Measurements from ENCODE around the gene OR10H2. TPM values are rescaled to one million over a fixed set of nuclear protein-coding genes. Genes with fewer than 3 reads are reported as not detected.
"Not testable (repeated sequence)": the region's sequence is repeated elsewhere in the genome, so short reads cannot be mapped to it uniquely, and the experiment has no call there.

The OR10H2 gene
- total and polyA plus RNA-seq, 3 donors from 2014 or later, result not detected

DNA sequence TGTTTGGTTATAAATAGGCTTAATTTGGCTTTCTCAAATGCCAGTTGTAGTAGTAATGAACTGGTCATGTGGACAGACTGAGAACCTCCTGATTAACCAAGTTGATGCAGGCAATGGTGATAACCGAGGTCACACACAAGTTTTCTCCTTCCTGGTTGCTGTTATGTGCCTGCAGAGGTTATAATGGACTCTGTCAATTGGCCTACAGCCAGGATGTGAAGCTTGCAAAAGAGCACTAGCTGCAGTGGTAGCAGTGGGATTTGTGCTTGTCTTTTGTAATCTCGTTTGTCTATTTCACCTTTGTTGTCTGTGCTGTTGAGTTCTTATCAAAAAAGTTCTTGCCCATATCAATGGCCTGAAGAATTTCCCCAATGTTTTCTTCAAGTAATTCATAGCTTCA lies 30.6 kb downstream of the OR10H2 start:
- DNase-seq, result no peak
- Histone ChIP-seq H3K9me3 (no peaks in the 10 kb centered on the region), H3K4me1 (no peaks in the 10 kb centered on the region), H3K4me3 (no peak overlapping the region), H3K27me3 (no peaks in the 10 kb centered on the region), H3K27ac (no peak overlapping the region), H3K36me3 (ENCODE audit: low read depth, missing control alignments) (no peaks in the 10 kb centered on the region)
- no peak for TF ChIP-seq POLR2A (IDR thresholded peaks at IDR 0.05)
- TF ChIP-seq, protein P1, sequence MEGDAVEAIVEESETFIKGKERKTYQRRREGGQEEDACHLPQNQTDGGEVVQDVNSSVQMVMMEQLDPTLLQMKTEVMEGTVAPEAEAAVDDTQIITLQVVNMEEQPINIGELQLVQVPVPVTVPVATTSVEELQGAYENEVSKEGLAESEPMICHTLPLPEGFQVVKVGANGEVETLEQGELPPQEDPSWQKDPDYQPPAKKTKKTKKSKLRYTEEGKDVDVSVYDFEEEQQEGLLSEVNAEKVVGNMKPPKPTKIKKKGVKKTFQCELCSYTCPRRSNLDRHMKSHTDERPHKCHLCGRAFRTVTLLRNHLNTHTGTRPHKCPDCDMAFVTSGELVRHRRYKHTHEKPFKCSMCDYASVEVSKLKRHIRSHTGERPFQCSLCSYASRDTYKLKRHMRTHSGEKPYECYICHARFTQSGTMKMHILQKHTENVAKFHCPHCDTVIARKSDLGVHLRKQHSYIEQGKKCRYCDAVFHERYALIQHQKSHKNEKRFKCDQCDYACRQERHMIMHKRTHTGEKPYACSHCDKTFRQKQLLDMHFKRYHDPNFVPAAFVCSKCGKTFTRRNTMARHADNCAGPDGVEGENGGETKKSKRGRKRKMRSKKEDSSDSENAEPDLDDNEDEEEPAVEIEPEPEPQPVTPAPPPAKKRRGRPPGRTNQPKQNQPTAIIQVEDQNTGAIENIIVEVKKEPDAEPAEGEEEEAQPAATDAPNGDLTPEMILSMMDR (IDR thresholded peaks at IDR 0.05), result no peak
- intact Hi-C loops (cut with DNase I; ENCODE audit: low total_unique reads), result no loop called here
- WGBS, 2 donors, result 70 to 86% methylated on average over 2 of the region's 2 CpGs

DNA sequence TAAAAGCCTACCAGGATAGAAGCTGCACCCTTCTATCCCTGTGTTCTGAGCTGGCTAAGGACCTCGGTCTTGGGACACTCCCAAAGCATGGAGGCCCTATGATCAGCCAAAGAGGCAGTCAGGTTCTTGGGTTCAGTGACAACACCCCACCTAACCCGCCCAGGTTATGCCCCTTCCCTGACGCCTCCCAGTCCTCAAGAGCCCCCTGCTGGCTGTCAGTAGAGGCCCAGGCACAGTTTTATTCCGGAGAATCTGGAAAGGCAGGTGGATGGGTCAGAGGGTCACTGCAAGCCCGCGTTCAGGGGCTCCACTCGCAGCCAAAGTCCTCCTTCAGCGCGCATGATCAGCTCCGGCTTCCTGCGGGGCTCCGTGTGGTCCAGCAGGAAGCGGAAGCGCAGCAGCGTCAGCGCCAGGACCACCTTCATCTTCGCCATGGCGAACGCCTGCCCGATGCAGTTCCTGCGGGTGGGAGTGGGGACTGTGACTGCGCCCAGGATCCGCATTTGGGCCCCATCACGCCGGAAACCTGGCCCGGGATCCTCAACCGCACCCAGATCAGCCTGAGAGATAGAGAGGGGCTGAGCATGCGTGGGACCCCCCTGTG lies 32.2 kb downstream of the OR10H2 start:
- no peak overlapping the region for H3K27ac ChIP-seq
- no peaks in the 10 kb centered on the region for H3K36me3 ChIP-seq (ENCODE audit: low read depth, missing control alignments)
- 32 to 45% methylated on average over 2 to 28 of the region's 28 CpGs for WGBS, 2 donors
- H3K4me3 ChIP-seq, result peak overlapping the region in 1 of 2 donors; percentile 24
- no peak for DNase-seq
- H3K9me3 ChIP-seq, result no peaks in the 10 kb centered on the region
- H3K4me1 ChIP-seq, result no peaks in the 10 kb centered on the region
- H3K27me3 ChIP-seq, result no peaks in the 10 kb centered on the region
- no peak for TF ChIP-seq POLR2A (IDR thresholded peaks at IDR 0.05)
- TF ChIP-seq, protein P1 (IDR thresholded peaks at IDR 0.05), result no peak
- intact Hi-C loops (cut with DNase I; ENCODE audit: low total_unique reads), result no loop called here

DNA sequence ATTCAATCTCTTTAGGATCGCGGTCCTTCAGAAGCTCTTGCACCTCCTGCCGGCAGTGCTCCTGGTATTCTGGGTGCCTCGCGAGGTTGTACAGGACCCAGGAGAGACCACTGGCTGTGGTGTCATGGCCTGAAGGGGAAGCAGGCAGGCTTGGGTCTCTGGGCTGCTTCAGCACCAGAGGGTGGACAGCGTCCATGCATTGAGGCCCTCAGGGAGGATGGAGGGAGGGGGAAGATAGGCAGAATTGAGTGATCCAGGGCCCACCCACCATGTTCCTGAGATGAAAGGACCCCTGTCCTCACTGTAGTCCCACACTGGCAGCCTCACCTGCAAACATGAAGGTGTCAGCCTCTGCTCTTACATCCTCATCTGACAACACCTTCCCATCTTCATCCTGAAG lies 41.8 kb downstream of the OR10H2 start:
- no peaks in the 10 kb centered on the region for H3K9me3 ChIP-seq
- 56 to 67% methylated on average over 2 to 6 of the region's 6 CpGs for WGBS, 2 donors
- H3K4me1 ChIP-seq, result no peaks in the 10 kb centered on the region
- no peak for DNase-seq
- intact Hi-C loops (cut with DNase I; ENCODE audit: low total_unique reads), result no loop called here
- H3K4me3 ChIP-seq, result no peak overlapping the region
- TF ChIP-seq, protein P1 (IDR thresholded peaks at IDR 0.05), result no peak
- no peak for TF ChIP-seq POLR2A (IDR thresholded peaks at IDR 0.05)
- no peak overlapping the region for H3K27ac ChIP-seq
- H3K27me3 ChIP-seq, result no peaks in the 10 kb centered on the region
- H3K36me3 ChIP-seq (ENCODE audit: low read depth, missing control alignments), result no peaks in the 10 kb centered on the region

DNA sequence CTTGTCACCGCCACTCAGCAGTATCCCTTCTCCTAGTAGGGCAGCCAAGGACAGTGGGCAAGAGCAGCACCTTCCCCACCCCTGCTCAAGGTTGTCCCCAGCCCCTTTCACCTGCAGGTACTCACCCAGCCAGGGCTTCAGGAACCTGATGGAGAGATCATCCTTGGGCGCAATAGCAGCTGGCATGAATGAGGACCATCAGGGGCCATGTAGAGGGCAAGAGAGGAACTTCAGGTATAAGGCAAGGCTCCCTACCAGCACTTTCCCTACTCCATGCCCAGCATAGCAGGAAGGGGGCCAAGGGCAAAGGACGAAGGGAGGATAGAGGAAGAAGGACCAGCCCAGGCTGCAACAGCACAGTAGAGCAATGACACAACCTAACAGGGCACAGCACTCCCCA lies 46.3 kb downstream of the OR10H2 start:
- intact Hi-C loops (cut with DNase I; ENCODE audit: low total_unique reads); DNase-seq; H3K4me3 ChIP-seq; H3K27ac ChIP-seq; H3K36me3 ChIP-seq (ENCODE audit: low read depth, missing control alignments); H3K9me3 ChIP-seq; H3K4me1 ChIP-seq; H3K27me3 ChIP-seq: not testable (repeated sequence)
- whole genome bisulfite sequencing, 2 donors, result 78 to 81% methylated on average over 3 of the region's 3 CpGs

DNA sequence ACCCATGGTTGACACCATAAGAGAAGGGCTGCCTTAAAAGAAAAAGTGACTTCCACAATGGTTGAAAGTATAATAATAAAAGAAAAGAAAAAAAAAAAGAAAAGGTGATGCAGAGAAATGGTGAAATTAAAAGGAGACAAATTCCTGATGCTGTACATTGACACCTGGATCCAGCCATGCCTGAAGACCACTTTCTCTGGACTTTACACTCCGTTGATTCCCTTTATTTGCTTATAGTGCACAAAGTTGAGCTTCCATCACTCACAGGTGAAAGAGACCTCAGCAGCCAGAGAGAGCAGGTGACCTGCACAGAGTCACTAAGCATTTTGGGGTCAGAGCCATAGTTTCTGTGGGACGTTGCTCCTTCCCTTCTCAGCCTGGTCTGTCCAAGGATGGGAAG lies 47.4 kb downstream of the OR10H2 start:
- H3K4me1 ChIP-seq, result peaks cover 4% of the 10 kb centered on the region
- TF ChIP-seq POLR2A (IDR thresholded peaks at IDR 0.05), result no peak
- TF ChIP-seq, protein P1 (IDR thresholded peaks at IDR 0.05), result no peak
- H3K4me3 ChIP-seq, result no peak overlapping the region
- intact Hi-C loops (cut with DNase I; ENCODE audit: low total_unique reads), result no loop called here
- H3K9me3 ChIP-seq, result no peaks in the 10 kb centered on the region
- H3K27ac ChIP-seq, result no peak overlapping the region
- H3K36me3 ChIP-seq (ENCODE audit: low read depth, missing control alignments), result no peaks in the 10 kb centered on the region
- H3K27me3 ChIP-seq, result no peaks in the 10 kb centered on the region
- WGBS, 2 donors, result 64 to 68% methylated on average over 2 of the region's 2 CpGs
- no peak for DNase-seq
